OCI-LY1 (cell line): ENCODE measurements around the gene DMWD.

Source experiments
- H2AFZ ChIP-seq: fragments of 200-600 bp; sonication (generic), shearing (Covaris generic); 2 replicates; pipeline ENCODE4 v1.6.0; 2014; ENCODE audit warnings: antibody characterized with exemption, mild to moderate bottlenecking, low read length
- H3F3A ChIP-seq: fragments of 200-600 bp; sonication (generic), shearing (Covaris generic); 2 replicates; pipeline ENCODE4 v1.6.0; 2014; ENCODE audit warnings: mild to moderate bottlenecking, antibody characterized with exemption, low read length, moderate library complexity; ENCODE audit not compliant: insufficient read depth
- H3K27ac ChIP-seq: fragments of 200-600 bp; sonication (generic); 2 replicates; pipeline ENCODE4 v1.5.1; 2014; ENCODE audit warnings: low read length, mixed run types, mild to moderate bottlenecking, low read depth; ENCODE audit not compliant: poor library complexity, severe bottlenecking
- H3K27me3 ChIP-seq: fragments of 200-600 bp; sonication (generic); 2 replicates; pipeline ENCODE4 v1.6.0; 2014; ENCODE audit warnings: antibody characterized with exemption, mild to moderate bottlenecking, low read length, moderate library complexity; ENCODE audit not compliant: insufficient read depth
- H3K36me3 ChIP-seq: fragments of 200-600 bp; sonication (generic); 2 replicates; pipeline ENCODE4 v1.6.1; 2014; ENCODE audit warnings: mild to moderate bottlenecking, antibody characterized with exemption, low read length, moderate library complexity, mixed read lengths; ENCODE audit not compliant: insufficient read depth
- H3K4me1 ChIP-seq: fragments of 200-600 bp; sonication (generic); 2 replicates; pipeline ENCODE4 v1.5.1; 2014; ENCODE audit warnings: mild to moderate bottlenecking, low read length, moderate library complexity; ENCODE audit not compliant: insufficient read depth, severe bottlenecking
- H3K4me2 ChIP-seq: fragments of 200-600 bp; sonication (generic), shearing (Covaris generic); 2 replicates; pipeline ENCODE4 v1.6.1; 2014; ENCODE audit warnings: low read length
- H3K4me3 ChIP-seq: fragments of 200-600 bp; sonication (generic); 2 replicates; pipeline ENCODE4 v1.5.1; 2014; ENCODE audit warnings: low read length, low read depth, mild to moderate bottlenecking, mixed read lengths; ENCODE audit not compliant: poor library complexity, severe bottlenecking
- H3K79me2 ChIP-seq: fragments of 200-600 bp; shearing (Covaris generic); 2 replicates; pipeline ENCODE4 v1.6.1; 2016; ENCODE audit warnings: mixed run types, low read length, mixed read lengths; ENCODE audit not compliant: insufficient read depth
- H3K9ac ChIP-seq: fragments of 200-600 bp; sonication (generic), shearing (Covaris generic); 2 replicates; pipeline ENCODE4 v1.6.1; 2014; ENCODE audit warnings: mild to moderate bottlenecking, low read length, mixed read lengths
- H3K9me2 ChIP-seq: fragments of 200-600 bp; sonication (generic), shearing (Covaris generic); 2 replicates; pipeline ENCODE4 v1.6.1; 2014; ENCODE audit warnings: low read depth, mild to moderate bottlenecking, low read length, mixed read lengths
- H3K9me3 ChIP-seq: fragments of 200-600 bp; shearing (Covaris generic); 2 replicates; pipeline ENCODE4 v1.6.1; 2014; ENCODE audit warnings: low read length, mixed read lengths
- H4K20me1 ChIP-seq: fragments of 200-600 bp; sonication (generic), shearing (Covaris generic); 2 replicates; pipeline ENCODE4 v1.6.0; 2016; ENCODE audit warnings: mild to moderate bottlenecking, low read length; ENCODE audit not compliant: insufficient read depth
- EZH2 ChIP-seq: fragments of 200-600 bp; sonication (generic), shearing (Covaris generic); IDR thresholded peaks from 2 replicates; pipeline ENCODE4 v1.8.0; 2017; ENCODE audit warnings: borderline replicate concordance, mixed run types, mild to moderate bottlenecking, antibody characterized with exemption, low read length, moderate library complexity, mixed read lengths
- TF ChIP-seq, protein P1 (sequence below): fragments of 200-600 bp; sonication (generic), shearing (Covaris generic); IDR thresholded peaks from 2 replicates; pipeline ENCODE4 v1.5.1; 2017; ENCODE audit warnings: mild to moderate bottlenecking, antibody characterized with exemption, low read length, moderate library complexity, mixed read lengths

Gene DMWD

DNA sequence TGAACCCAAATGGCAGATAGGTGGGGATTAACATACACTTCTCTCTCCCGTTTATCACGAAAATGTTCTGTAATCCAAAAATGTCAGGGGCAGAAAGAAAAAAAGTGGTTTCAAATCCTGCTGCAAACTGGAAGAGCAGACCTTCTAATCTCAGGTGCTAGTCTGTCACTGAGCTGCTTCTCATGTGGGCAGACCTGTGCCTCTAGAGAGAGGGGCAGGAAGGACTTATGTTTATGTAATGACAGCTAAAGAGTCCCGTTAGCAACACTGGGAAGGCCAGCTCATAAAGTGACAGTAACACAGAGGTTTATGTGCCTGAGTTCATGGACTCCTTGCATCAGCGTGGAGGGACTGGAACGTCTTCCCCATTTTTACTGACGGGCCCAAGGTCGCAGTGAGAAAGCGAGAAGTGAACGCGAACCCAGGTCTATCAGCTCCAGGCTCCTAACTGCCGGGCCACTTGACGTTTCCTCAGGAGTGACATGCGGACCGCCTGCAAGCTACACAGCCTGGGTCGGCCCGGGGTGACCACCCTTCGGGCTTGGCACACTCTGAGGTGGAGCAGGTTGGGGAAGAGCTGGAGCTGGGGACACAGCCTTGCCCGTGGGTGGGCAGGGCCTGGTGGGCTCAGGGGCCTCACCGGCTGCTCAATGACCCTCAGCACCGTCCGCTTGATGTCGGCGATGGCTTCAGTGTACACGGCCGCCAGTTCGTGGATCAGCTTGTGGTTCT lies 32.1 kb upstream of the DMWD start:
- Histone ChIP-seq H3K4me1 (peaks cover 27% of the 10 kb centered on the region), H3K4me3 (no peak overlapping the region), H3K27me3 (no peaks in the 10 kb centered on the region), H3K36me3 (peaks cover 86% of the 10 kb centered on the region), H2AFZ (no peak overlapping the region), H3K9ac (peak overlapping the region; percentile 25; the same call in 1 of the 2 replicates), H3K27ac (peak overlapping the region; percentile 79), H3F3A (no peaks in the 10 kb centered on the region), H3K9me2 (no peaks in the 10 kb centered on the region), H4K20me1 (no peaks in the 10 kb centered on the region), H3K79me2 (no peaks in the 10 kb centered on the region), H3K9me3 (no peaks in the 10 kb centered on the region), H3K4me2 (peak overlapping the region; percentile 14; the same call in 1 of the 2 replicates)
- TF ChIP-seq EZH2: no peak
- TF ChIP-seq, protein P1, sequence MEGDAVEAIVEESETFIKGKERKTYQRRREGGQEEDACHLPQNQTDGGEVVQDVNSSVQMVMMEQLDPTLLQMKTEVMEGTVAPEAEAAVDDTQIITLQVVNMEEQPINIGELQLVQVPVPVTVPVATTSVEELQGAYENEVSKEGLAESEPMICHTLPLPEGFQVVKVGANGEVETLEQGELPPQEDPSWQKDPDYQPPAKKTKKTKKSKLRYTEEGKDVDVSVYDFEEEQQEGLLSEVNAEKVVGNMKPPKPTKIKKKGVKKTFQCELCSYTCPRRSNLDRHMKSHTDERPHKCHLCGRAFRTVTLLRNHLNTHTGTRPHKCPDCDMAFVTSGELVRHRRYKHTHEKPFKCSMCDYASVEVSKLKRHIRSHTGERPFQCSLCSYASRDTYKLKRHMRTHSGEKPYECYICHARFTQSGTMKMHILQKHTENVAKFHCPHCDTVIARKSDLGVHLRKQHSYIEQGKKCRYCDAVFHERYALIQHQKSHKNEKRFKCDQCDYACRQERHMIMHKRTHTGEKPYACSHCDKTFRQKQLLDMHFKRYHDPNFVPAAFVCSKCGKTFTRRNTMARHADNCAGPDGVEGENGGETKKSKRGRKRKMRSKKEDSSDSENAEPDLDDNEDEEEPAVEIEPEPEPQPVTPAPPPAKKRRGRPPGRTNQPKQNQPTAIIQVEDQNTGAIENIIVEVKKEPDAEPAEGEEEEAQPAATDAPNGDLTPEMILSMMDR: no peak

DNA sequence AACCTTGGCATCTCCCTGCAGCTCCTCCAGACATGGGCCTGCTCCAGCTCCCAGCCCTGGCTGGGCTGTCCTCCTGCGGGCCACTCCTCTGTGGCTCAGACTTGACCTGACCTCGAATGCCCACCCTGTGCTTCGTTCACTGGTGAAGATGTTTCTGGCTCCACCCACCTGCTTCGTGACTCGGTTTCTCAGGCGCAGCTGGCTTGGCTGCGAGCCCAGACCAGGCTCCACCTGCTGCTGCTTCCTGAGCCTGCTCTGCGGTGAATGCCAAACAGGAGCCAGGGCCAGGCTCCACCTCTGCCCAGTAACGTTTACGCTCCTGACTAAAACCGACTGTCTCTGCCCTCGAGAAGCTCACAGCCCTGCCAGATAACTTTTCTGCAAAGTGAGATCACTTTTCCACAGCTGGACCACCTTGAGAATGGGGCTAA lies 31.4 kb upstream of the DMWD start:
- Histone ChIP-seq H3K4me1 (peaks cover 27% of the 10 kb centered on the region), H2AFZ (no peak overlapping the region), H4K20me1 (no peaks in the 10 kb centered on the region), H3K9ac (peak overlapping the region; percentile 25; the same call in 1 of the 2 replicates), H3K36me3 (peaks cover 82% of the 10 kb centered on the region), H3F3A (no peaks in the 10 kb centered on the region), H3K79me2 (no peaks in the 10 kb centered on the region), H3K4me2 (peak overlapping the region; percentile 14; the same call in 1 of the 2 replicates), H3K9me2 (no peaks in the 10 kb centered on the region), H3K4me3 (no peak overlapping the region), H3K9me3 (no peaks in the 10 kb centered on the region), H3K27me3 (no peaks in the 10 kb centered on the region), H3K27ac (peak overlapping the region; percentile 79)
- TF ChIP-seq EZH2: no peak
- TF ChIP-seq, protein P1: no peak

DNA sequence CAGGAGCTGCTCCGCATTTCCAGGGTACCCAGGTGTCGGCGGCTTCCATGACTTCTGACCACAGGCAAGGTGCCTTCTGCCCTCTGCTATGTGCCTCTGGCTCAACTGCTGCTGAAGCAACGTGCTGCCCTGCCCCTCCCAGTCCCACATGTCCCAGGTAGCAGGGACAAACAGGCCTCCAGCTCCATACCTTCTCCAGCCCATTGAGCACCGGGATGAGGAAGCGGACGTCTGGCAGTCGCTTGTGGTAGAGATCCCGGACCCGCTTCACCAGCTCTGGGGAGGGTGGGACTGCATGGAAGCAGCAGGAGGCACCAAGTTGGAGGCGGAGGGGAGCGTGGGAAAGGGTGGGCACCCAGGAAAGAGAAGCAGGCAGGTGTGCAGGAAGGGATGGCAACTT lies 30.5 kb upstream of the DMWD start:
- no peak overlapping the region for H3K4me3 ChIP-seq
- no peaks in the 10 kb centered on the region for H4K20me1 ChIP-seq
- H3K4me1 ChIP-seq: peaks cover 27% of the 10 kb centered on the region
- no peaks in the 10 kb centered on the region for H3F3A ChIP-seq
- no peak overlapping the region for H2AFZ ChIP-seq
- H3K79me2 ChIP-seq: no peaks in the 10 kb centered on the region
- no peaks in the 10 kb centered on the region for H3K27me3 ChIP-seq
- H3K36me3 ChIP-seq: peaks cover 75% of the 10 kb centered on the region
- no peak overlapping the region for H3K9ac ChIP-seq
- no peak overlapping the region for H3K4me2 ChIP-seq
- no peaks in the 10 kb centered on the region for H3K9me2 ChIP-seq
- H3K9me3 ChIP-seq: no peaks in the 10 kb centered on the region
- no peak overlapping the region for H3K27ac ChIP-seq
- TF ChIP-seq, protein P1: no peak
- no peak for TF ChIP-seq EZH2
